HG03558 (cell line): ENCODE measurements around the gene PUS1.

Experiments used
- ATAC-seq: cut with Tn5 transposase; IDR thresholded peaks from one replicate; pipeline ENCODE4 v1.9.1; 2021; ENCODE audit warnings: moderate number of reproducible peaks; ENCODE audit not compliant: unreplicated experiment; ENCODE audit errors: extremely low read depth

PUS1 gene

GRCh38 chr12:131986910-131987309 is 57.8 kb downstream of the PUS1 start:
- ATAC-seq: no peak

GRCh38 chr12:131987552-131987951 is 58.5 kb downstream of the PUS1 start:
- no peak for ATAC-seq

GRCh38 chr12:131988054-131988796 is 59.1 kb downstream of the PUS1 start:
- ATAC-seq: no peak

- ATAC-seq: no peak
These were observed 59.9 kb downstream of the PUS1 start for GRCh38 chr12:131989021-131989420.

GRCh38 chr12:131990066-131990979 is 61.2 kb downstream of the PUS1 start:
- no peak for ATAC-seq

- ATAC-seq: no peak
These were observed 61.9 kb downstream of the PUS1 start for GRCh38 chr12:131990980-131991305.

- no peak for ATAC-seq
These were observed 62.8 kb downstream of the PUS1 start for GRCh38 chr12:131991816-131992430.

GRCh38 chr12:131994589-131994988 is 65.5 kb downstream of the PUS1 start:
- ATAC-seq: peak; percentile 57
